Panc1 (cell line): Measurements from ENCODE around the gene SV2B. TPM values are rescaled to one million over a fixed set of nuclear protein-coding genes. Genes with fewer than 3 reads are reported as not detected.
A peak's percentile ranks its signal among the peaks of the same experiment; 100 is the strongest.

ENCODE experiments used
- ATAC-seq: fragments of 200-7000 bp; cut with Tn5 transposase; 2 replicates; pipeline ENCODE4 v1.9.1; 2020; ENCODE audit warnings: mild to moderate bottlenecking, moderate library complexity
- BruUV-seq: library from RNA; stranded (reverse); fragments of 400-500 nt; replicated peaks from 2 replicates; lab custom pipeline; 2021; lab: Mats Ljungman, UMichigan
- CTCF ChIA-PET: fragments of 300-600 bp; sonication (Branson Sonifier 250); formaldehyde crosslinking; loops from one replicate; lab custom pipeline; 2022; ENCODE audit warnings: antibody characterized with exemption; lab: Charles Lee
- POLR2A ChIA-PET: fragments of 300-600 bp; sonication (Branson Sonifier 250); formaldehyde crosslinking; loops from one replicate; lab custom pipeline; 2022; ENCODE audit warnings: antibody characterized with exemption; lab: Charles Lee
- DNase-seq: peaks from one replicate; pipeline ENCODE4 v3.0.0-alpha.2; 2010; ENCODE audit warnings: low read depth, low spot score
- H3K27ac ChIP-seq: 2 replicates; pipeline ENCODE4 v1.5.1; 2011; ENCODE audit warnings: mild to moderate bottlenecking, low read length, inconsistent platforms
- H3K27me3 ChIP-seq: fragments of 200-500 bp; sonication (Bioruptor generic); 2 replicates; pipeline ENCODE4 v1.6.0; 2014; ENCODE audit warnings: low read length, inconsistent platforms; ENCODE audit not compliant: control insufficient read depth, insufficient read depth
- H3K36me3 ChIP-seq: fragments of 200-500 bp; sonication (Bioruptor generic); 2 replicates; pipeline ENCODE4 v1.5.1; 2014; ENCODE audit warnings: inconsistent platforms, mild to moderate bottlenecking, low read length, moderate library complexity; ENCODE audit not compliant: control insufficient read depth, insufficient read depth
- H3K4me1 ChIP-seq: 2 replicates; pipeline ENCODE4 v1.5.1; 2011; ENCODE audit warnings: inconsistent platforms, mild to moderate bottlenecking, low read length, moderate library complexity; ENCODE audit not compliant: control insufficient read depth, insufficient read depth
- H3K4me3 ChIP-seq, 2 experiments: 2 replicates each; pipeline ENCODE4 v1.5.1; 2011 to 2012; ENCODE audit warnings: low read depth in 2 of 2, low read length in 2 of 2, mild to moderate bottlenecking in 2 of 2, inconsistent platforms in 1 of 2, moderate library complexity in 1 of 2
- H3K9me3 ChIP-seq: fragments of 200-500 bp; sonication (Bioruptor generic); 2 replicates; pipeline ENCODE4 v1.5.1; 2014; ENCODE audit warnings: low read depth, mild to moderate bottlenecking, inconsistent platforms, low read length, moderate library complexity; ENCODE audit not compliant: control insufficient read depth, insufficient read depth
- CTCF ChIP-seq: fragments of 450-650 bp; IDR thresholded peaks from 2 replicates; pipeline ENCODE4 v1.5.1; 2017; ENCODE audit warnings: mild to moderate bottlenecking
- POLR2AphosphoS5 ChIP-seq: IDR thresholded peaks from 2 replicates; pipeline ENCODE4 v1.6.1; 2012; ENCODE audit warnings: mild to moderate bottlenecking, low read depth, low read length, moderate library complexity
- REST ChIP-seq, 2 experiments: IDR thresholded peaks; 2 replicates each; pipeline ENCODE4 v1.6.1; 2011 to 2012; ENCODE audit warnings: low read depth in 2 of 2, control low read depth in 1 of 2, low read length in 1 of 2, mild to moderate bottlenecking in 1 of 2, moderate library complexity in 1 of 2; ENCODE audit not compliant: insufficient read depth in 1 of 2
- SIN3A ChIP-seq: IDR thresholded peaks from 2 replicates; pipeline ENCODE4 v1.6.1; 2012; ENCODE audit warnings: low read depth, mild to moderate bottlenecking, low read length, moderate library complexity, borderline replicate concordance; ENCODE audit not compliant: insufficient read depth
- TCF7L2 ChIP-seq: IDR thresholded peaks from 2 replicates; pipeline ENCODE4 v1.6.1; 2011; ENCODE audit warnings: mild to moderate bottlenecking, low read depth, low read length, inconsistent platforms
- in situ Hi-C: cut with HindIII; loops from 2 replicates; pipeline ENCODE4 v1.10.0; 2016; ENCODE audit warnings: low sequenced_read_pairs, low pct_unique_long_range_greater_than_20kb
- intact Hi-C: fragments of 100-400 bp; cut with micrococcal nuclease; formaldehyde crosslinking; loops from one replicate; pipeline ENCODE4 v1.10.0; 2022; ENCODE audit not compliant: unreplicated experiment
- total RNA-seq: library from RNA; stranded (reverse); gene quantifications from one replicate; pipeline ENCODE4 v1.2.1, GENCODE V29; 2021; ENCODE audit not compliant: unreplicated experiment

The SV2B gene
- total RNA-seq, 1 experiment from 2014 or later = not detected

- Histone ChIP-seq H3K27ac (no peak overlapping the region), H3K4me1 (peaks cover 3% of the 10 kb centered on the region; the same call in 1 of the 2 replicates), H3K27me3 (0 out of 2 replicates have a peak, but pooled peaks cover 5% of the 10 kb centered on the region), H3K36me3 (no peaks in the 10 kb centered on the region), H3K4me3 (no peak overlapping the region), H3K9me3 (no peaks in the 10 kb centered on the region)
- in situ Hi-C loops (no loop called here), intact Hi-C loops (no loop called here)
- TF ChIP-seq REST (IDR thresholded peaks at IDR 0.05; ENCODE audit: insufficient read depth in 1 of 2, low read depth in 2 of 2, low read length in 1 of 2) (no peak), POLR2AphosphoS5 (no peak), SIN3A (no peak), CTCF (no peak), TCF7L2 (no peak)
- DNase-seq (no peak), ATAC-seq (peak; percentile 55)
- BruUV-seq = no TSS peak
- ChIA-PET POLR2A (interaction anchor here (0.6 kb wide), 2 partner anchors 228 to 265 kb away, joined by 5 read pairs; no protein-coding TSS in a partner anchor), CTCF (interaction anchor here (0.6 kb wide), 1 partner anchor 9 kb away, joined by 8 read pairs; no protein-coding TSS in a partner anchor)
Measured at GRCh38 chr15:91263632-91264531, 163.8 kb downstream of the SV2B start.

GRCh38 chr15:91264651-91265351 lies 164.7 kb downstream of the SV2B start:
- Histone ChIP-seq H3K4me1 (peaks cover 3% of the 10 kb centered on the region; the same call in 1 of the 2 replicates), H3K9me3 (no peaks in the 10 kb centered on the region), H3K36me3 (no peaks in the 10 kb centered on the region), H3K27me3 (0 out of 2 replicates have a peak, but pooled peaks cover 3% of the 10 kb centered on the region), H3K27ac (no peak overlapping the region), H3K4me3 (no peak overlapping the region)
- in situ Hi-C loops = no loop called here
- no peak for ATAC-seq
- BruUV-seq = no TSS peak
- intact Hi-C loops = no loop called here
- no peak for DNase-seq
- CTCF ChIA-PET = interaction anchor here (1.5 kb wide), 1 partner anchor 209 kb away, joined by 4 read pairs; no protein-coding TSS in a partner anchor
- POLR2A ChIA-PET = no interaction called here
- no peak for TF ChIP-seq REST (IDR thresholded peaks at IDR 0.05; ENCODE audit: insufficient read depth in 1 of 2, low read depth in 2 of 2, low read length in 1 of 2)
- no peak for TF ChIP-seq SIN3A
- no peak for TF ChIP-seq TCF7L2
- TF ChIP-seq POLR2AphosphoS5 = no peak
- TF ChIP-seq CTCF = no peak
